ENCODE measurements around the gene IQSEC1. TPM values are rescaled to one million over a fixed set of nuclear protein-coding genes. Genes with fewer than 3 reads are reported as not detected.

IQSEC1 gene
- total and polyA plus RNA-seq, 2 experiments from 2014 or later, result 21.2 to 24.7 TPM

GRCh38 chr3:12990781-12991480 is 82.3 kb downstream of the IQSEC1 start:
- H2AFZ ChIP-seq, result no peak overlapping the region
- H3K9me2 ChIP-seq (replicated peaks; ENCODE audit: insufficient read depth), result no peaks in the 10 kb centered on the region
- H3K36me3 ChIP-seq (replicated peaks; ENCODE audit: insufficient read depth, low read depth), result no peaks in the 10 kb centered on the region

DNA sequence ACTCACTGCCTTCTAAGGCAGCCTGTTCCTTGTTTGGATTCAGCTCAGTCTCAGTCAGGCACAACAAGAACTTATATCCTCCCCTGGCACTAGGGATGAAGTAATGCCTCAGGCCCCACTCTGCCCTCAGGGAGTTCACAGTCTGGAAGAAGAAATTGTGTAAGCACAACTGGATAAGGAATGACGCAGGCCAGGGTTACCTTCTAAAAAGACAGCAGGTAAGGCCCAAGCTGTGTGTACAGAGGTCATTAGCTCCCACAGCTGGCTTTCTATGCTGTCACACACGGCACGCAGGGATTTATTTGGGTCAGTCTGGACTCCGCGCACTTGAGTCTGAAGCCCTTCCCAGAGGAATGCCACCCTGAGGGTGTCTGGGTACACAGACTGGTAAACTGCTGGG is 82.9 kb downstream of the IQSEC1 start:
- TF ChIP-seq EZH2phosphoT487 (IDR thresholded peaks at IDR 0.05; ENCODE audit: low read depth, severe bottlenecking, unreplicated experiment), result no peak
- TF ChIP-seq CTCF (IDR thresholded peaks at IDR 0.05; ENCODE audit: poor library complexity), result no peak
- no peak for TF ChIP-seq EZH2 (IDR thresholded peaks at IDR 0.05; ENCODE audit: borderline replicate concordance)
- Histone ChIP-seq H3K9me3 (ENCODE audit: low read depth) (no peaks in the 10 kb centered on the region), H3K36me3 (replicated peaks; ENCODE audit: insufficient read depth, low read depth) (no peaks in the 10 kb centered on the region), H3K4me3 (no peak overlapping the region), H3K27ac (peak overlapping the region; percentile 80), H3K79me2 (peaks cover 7% of the 10 kb centered on the region), H3K27me3 (no peaks in the 10 kb centered on the region), H3K4me2 (no peak overlapping the region), H3K9me2 (replicated peaks; ENCODE audit: insufficient read depth) (no peaks in the 10 kb centered on the region), H3K4me1 (ENCODE audit: insufficient read depth) (peaks cover 16% of the 10 kb centered on the region), H2AFZ (no peak overlapping the region), H4K20me1 (ENCODE audit: insufficient read depth, poor library complexity, severe bottlenecking) (no peaks in the 10 kb centered on the region)
- 75% methylated on average over 5 of the region's 5 CpGs for WGBS (ENCODE audit: low lambda C conversion rate, missing lambda C conversion rate)
- DNase-seq (ENCODE audit: low spot score), result peak; percentile 38

More at GRCh38 chr3:12990781-12991480, 82.3 kb downstream of the IQSEC1 start:
- WGBS (ENCODE audit: low lambda C conversion rate, missing lambda C conversion rate), result 76% methylated on average over 16 of the region's 16 CpGs
- Histone ChIP-seq H3K4me3 (no peak overlapping the region), H3K79me2 (peaks cover 7% of the 10 kb centered on the region), H3K4me1 (ENCODE audit: insufficient read depth) (peaks cover 16% of the 10 kb centered on the region), H4K20me1 (ENCODE audit: insufficient read depth, poor library complexity, severe bottlenecking) (no peaks in the 10 kb centered on the region), H3K27me3 (no peaks in the 10 kb centered on the region), H3K9me3 (ENCODE audit: low read depth) (no peaks in the 10 kb centered on the region), H3K27ac (peak overlapping the region; percentile 80), H3K4me2 (no peak overlapping the region)
- TF ChIP-seq CTCF (IDR thresholded peaks at IDR 0.05; ENCODE audit: poor library complexity) (no peak), EZH2 (IDR thresholded peaks at IDR 0.05; ENCODE audit: borderline replicate concordance) (no peak), EZH2phosphoT487 (IDR thresholded peaks at IDR 0.05; ENCODE audit: low read depth, severe bottlenecking, unreplicated experiment) (no peak)
- DNase-seq (ENCODE audit: low spot score), result peak; percentile 48

- Histone ChIP-seq H4K20me1 (ENCODE audit: insufficient read depth, poor library complexity, severe bottlenecking) (no peaks in the 10 kb centered on the region), H3K79me2 (peaks cover 7% of the 10 kb centered on the region), H3K27me3 (no peaks in the 10 kb centered on the region), H3K4me2 (no peak overlapping the region), H3K27ac (no peak overlapping the region), H3K4me3 (no peak overlapping the region), H3K9me3 (ENCODE audit: low read depth) (no peaks in the 10 kb centered on the region), H3K4me1 (ENCODE audit: insufficient read depth) (peaks cover 16% of the 10 kb centered on the region), H3K9me2 (replicated peaks; ENCODE audit: insufficient read depth) (no peaks in the 10 kb centered on the region), H3K36me3 (replicated peaks; ENCODE audit: insufficient read depth, low read depth) (no peaks in the 10 kb centered on the region), H2AFZ (no peak overlapping the region)
- no peak for DNase-seq (ENCODE audit: low spot score)
- 94% methylated on average over 5 of the region's 5 CpGs for WGBS (ENCODE audit: low lambda C conversion rate, missing lambda C conversion rate)
- no peak for TF ChIP-seq EZH2 (IDR thresholded peaks at IDR 0.05; ENCODE audit: borderline replicate concordance)
- TF ChIP-seq CTCF (IDR thresholded peaks at IDR 0.05; ENCODE audit: poor library complexity), result no peak
These were observed 84.3 kb downstream of the IQSEC1 start for GRCh38 chr3:12988728-12989454.

All from hepatocyte (in vitro differentiated cells).